ENCODE data around the gene GCNT2.
"Not testable (repeated sequence)": the region's sequence is repeated elsewhere in the genome, so short reads cannot be mapped to it uniquely, and the experiment has no call there.

GCNT2 gene

DNA sequence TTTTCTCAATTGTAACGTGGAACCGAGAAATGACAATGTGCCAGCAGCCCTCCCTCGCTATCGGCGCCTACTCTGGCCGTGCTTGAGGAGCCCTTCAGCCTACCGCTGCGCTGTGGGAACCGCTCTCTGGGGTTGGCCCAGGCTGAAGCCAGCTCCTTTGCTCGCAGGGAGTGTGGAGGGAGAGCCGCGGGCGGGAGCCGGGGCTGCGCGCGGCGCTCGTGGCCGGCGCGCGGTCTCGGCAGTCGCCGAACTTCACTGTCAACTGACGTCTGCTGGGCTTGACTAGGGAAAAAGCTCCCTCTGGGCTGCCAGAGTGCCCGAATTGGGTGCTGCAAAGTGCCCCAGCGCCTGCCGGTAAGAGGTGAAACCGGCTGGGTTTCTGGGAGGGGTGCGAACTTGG is 29.7 kb upstream of the GCNT2 start:
- no peak overlapping the region for H3K4me3 ChIP-seq (ENCODE audit: low read depth, low read length)
- H3K9me3 ChIP-seq, result no peaks in the 10 kb centered on the region
- no peaks in the 10 kb centered on the region for H3K4me1 ChIP-seq
- no peaks in the 10 kb centered on the region for H3K36me3 ChIP-seq
- no peak for DNase-seq
- no peaks in the 10 kb centered on the region for H3K27me3 ChIP-seq
- TF ChIP-seq, protein P1, sequence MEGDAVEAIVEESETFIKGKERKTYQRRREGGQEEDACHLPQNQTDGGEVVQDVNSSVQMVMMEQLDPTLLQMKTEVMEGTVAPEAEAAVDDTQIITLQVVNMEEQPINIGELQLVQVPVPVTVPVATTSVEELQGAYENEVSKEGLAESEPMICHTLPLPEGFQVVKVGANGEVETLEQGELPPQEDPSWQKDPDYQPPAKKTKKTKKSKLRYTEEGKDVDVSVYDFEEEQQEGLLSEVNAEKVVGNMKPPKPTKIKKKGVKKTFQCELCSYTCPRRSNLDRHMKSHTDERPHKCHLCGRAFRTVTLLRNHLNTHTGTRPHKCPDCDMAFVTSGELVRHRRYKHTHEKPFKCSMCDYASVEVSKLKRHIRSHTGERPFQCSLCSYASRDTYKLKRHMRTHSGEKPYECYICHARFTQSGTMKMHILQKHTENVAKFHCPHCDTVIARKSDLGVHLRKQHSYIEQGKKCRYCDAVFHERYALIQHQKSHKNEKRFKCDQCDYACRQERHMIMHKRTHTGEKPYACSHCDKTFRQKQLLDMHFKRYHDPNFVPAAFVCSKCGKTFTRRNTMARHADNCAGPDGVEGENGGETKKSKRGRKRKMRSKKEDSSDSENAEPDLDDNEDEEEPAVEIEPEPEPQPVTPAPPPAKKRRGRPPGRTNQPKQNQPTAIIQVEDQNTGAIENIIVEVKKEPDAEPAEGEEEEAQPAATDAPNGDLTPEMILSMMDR (IDR thresholded peaks at IDR 0.05; ENCODE audit: low read depth, low read length), result no peak

DNA sequence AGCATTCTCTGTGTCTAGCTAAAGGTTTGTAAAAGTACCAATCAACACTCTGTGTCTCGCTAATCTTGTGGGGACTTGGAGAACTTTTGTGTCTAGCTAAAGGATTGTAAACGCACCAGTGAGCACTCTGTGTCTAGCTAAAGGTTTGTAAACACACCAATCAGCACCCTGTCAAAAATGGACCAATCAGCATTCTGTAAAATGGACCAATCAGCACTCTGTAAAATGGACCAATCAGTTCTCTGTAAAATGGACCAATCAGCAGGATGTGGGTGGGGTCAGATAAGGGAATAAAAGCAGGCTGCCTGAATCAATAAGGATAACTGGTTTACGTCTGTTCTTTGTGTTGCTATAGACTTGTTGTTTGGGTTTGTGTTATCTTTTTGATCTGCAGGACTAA is 29.2 kb upstream of the GCNT2 start:
- H3K4me1 ChIP-seq; H3K4me3 ChIP-seq (ENCODE audit: low read depth, low read length); H3K9me3 ChIP-seq; H3K36me3 ChIP-seq; H3K27me3 ChIP-seq; DNase-seq: not testable (repeated sequence)

DNA sequence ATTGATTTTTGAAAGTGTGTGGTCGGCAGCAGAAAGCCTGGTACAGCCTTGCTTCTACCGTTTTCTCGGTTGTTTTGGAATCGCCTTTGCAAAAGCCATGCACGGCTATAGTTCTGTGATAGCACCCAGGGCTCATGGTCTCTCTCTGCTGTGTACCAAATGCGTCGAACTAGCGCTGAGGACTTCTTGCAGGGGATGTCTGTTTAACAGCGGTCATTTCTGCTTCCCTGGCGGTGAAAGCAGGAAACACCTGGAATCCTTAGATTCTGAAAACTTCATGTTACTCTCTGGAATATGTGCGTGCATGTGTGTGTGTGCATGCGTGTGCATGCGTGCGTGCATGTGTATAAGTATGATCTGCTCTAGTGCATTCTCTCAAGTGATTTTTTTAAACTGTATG is 26.1 kb upstream of the GCNT2 start:
- Histone ChIP-seq H3K9me3 (no peaks in the 10 kb centered on the region), H3K4me3 (ENCODE audit: low read depth, low read length) (no peak overlapping the region), H3K4me1 (no peaks in the 10 kb centered on the region), H3K27me3 (no peaks in the 10 kb centered on the region; the same call in 1 of the 2 replicates), H3K36me3 (no peaks in the 10 kb centered on the region)
- no peak for DNase-seq
- TF ChIP-seq, protein P1 (IDR thresholded peaks at IDR 0.05; ENCODE audit: low read depth, low read length), result no peak

DNA sequence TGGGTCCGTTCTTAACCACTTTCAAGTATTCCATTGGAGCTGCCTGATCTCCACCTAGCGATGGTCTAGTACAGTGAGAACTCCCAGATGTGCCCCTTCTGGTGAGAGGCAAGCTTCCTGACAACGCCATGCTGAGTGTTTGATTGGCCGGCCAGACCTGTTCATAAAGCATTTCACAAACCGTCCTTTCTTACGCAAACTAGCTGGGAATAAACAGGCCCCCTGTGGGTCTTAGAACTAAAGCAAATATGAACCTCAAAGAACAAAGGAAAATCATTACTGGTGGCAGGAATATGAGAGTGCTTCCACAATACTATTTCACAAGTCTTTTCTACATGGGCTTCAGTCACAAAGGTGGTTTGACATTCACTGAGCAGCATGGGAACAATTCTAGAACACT is 15.6 kb upstream of the GCNT2 start:
- TF ChIP-seq, protein P1 (IDR thresholded peaks at IDR 0.05; ENCODE audit: low read depth, low read length), result no peak
- no peak for DNase-seq
- H3K27me3 ChIP-seq, result peaks cover 6% of the 10 kb centered on the region
- no peaks in the 10 kb centered on the region for H3K36me3 ChIP-seq
- no peaks in the 10 kb centered on the region for H3K9me3 ChIP-seq
- no peaks in the 10 kb centered on the region for H3K4me1 ChIP-seq
- no peak overlapping the region for H3K4me3 ChIP-seq (ENCODE audit: low read depth, low read length)

DNA sequence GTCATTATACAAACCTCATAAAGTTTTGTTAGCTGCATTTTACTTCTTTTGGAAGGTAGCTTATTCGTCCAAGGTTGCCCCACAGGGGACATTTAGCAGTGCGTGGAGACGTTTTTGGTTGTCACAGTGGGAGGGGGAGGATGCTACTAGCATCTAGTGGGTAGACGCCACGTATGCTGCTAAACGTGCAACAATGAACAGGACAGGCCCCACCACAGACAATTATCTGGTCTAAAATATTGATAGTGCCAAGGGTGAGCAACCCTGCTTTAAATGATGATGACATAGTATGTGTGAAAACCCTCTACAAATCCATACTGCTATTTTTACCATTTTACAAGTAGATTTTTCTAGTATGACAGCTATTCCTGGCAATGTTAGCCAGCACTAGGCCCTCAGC is 13.9 kb upstream of the GCNT2 start:
- H3K36me3 ChIP-seq, result no peaks in the 10 kb centered on the region
- DNase-seq, result no peak
- H3K4me1 ChIP-seq, result no peaks in the 10 kb centered on the region
- no peaks in the 10 kb centered on the region for H3K9me3 ChIP-seq
- H3K27me3 ChIP-seq, result no peaks in the 10 kb centered on the region
- TF ChIP-seq, protein P1 (IDR thresholded peaks at IDR 0.05; ENCODE audit: low read depth, low read length), result no peak
- no peak overlapping the region for H3K4me3 ChIP-seq (ENCODE audit: low read depth, low read length)

DNA sequence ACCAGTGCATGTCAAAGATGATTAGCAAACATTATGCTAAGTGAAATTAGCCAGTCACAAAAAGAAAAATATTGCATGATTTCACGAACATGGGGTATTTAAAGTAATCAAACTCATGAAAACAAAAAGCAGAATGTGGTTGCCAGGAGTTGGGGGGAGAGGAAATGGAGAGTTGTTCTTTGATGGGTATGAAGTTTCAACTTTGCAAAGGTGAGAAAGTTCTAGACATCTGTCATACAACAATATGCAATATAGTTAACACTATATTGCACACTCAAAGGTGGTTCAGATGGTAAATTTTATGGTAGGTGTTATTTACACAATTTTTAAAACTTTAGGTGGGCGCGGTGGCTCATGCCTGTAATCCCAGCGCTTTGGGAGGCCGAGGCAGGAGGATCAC is 13.4 kb upstream of the GCNT2 start:
- Histone ChIP-seq H3K36me3 (no peaks in the 10 kb centered on the region), H3K27me3 (no peaks in the 10 kb centered on the region), H3K4me3 (ENCODE audit: low read depth, low read length) (no peak overlapping the region), H3K4me1 (no peaks in the 10 kb centered on the region), H3K9me3 (no peaks in the 10 kb centered on the region)
- DNase-seq, result no peak
- TF ChIP-seq, protein P1 (IDR thresholded peaks at IDR 0.05; ENCODE audit: low read depth, low read length), result no peak
